MM.1S (cell line): ENCODE data around the gene CD164L2.

Experiments used
- EZH2 ChIP-seq: fragments of 300-600 bp; sonication (generic); optimal IDR thresholded peaks from 2 replicates; pipeline ENCODE3; 2017; ENCODE audit warnings: low read depth, mild to moderate bottlenecking, antibody characterized with exemption, low read length, mixed read lengths
- TF ChIP-seq, protein P1 (sequence below): fragments of 300-600 bp; sonication (generic); IDR thresholded peaks from 2 replicates; pipeline ENCODE4 v1.5.1; 2016; ENCODE audit warnings: antibody characterized with exemption, low read length, mixed read lengths

DNA sequence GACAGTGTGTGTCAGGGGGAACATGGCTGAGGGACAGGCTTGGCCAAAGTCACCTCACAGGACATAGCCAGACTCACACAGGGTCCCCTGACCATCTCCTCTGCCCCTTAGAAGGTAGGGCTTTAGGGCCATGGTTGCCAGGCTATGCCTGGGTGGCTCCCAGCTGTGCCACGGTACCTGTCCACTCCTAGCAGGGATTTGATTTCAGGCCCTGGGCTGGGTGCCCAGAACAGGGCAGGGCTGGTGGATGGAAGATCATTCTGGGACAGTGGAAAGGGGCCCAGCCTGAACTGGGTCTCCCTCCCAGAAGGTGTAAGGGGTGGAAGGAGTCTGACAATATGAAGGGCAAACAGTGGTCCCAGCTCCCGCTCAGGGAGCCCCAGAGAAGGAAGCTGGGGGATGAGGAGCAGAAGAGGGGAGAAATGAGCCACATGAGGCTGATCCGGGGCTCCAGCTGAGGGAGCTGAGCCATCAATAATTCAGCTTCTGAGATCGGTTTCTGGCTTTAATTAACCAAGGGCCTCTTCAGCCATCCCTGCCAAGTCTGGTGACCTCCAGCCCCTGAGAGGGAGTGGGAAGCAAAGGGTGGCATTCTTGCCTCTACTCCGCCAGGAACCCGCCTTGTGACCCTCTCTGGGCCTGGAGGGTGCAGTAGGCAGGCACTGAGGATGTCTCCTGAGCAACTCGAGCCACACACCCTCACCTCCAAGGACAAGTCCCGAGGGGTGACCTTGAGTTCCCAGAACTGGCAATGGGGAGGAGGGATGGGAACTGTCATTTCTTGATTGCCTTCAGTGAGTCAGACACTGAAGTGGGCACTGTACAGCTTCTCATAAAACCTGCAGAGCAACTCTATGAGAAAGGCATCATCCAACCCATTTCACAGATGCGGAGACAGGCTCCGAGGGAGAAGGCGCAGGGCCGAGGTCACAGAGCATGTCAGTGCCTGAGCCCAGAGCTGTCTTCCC, 2.1 kb downstream of the CD164L2 start:
- TF ChIP-seq, protein P1, sequence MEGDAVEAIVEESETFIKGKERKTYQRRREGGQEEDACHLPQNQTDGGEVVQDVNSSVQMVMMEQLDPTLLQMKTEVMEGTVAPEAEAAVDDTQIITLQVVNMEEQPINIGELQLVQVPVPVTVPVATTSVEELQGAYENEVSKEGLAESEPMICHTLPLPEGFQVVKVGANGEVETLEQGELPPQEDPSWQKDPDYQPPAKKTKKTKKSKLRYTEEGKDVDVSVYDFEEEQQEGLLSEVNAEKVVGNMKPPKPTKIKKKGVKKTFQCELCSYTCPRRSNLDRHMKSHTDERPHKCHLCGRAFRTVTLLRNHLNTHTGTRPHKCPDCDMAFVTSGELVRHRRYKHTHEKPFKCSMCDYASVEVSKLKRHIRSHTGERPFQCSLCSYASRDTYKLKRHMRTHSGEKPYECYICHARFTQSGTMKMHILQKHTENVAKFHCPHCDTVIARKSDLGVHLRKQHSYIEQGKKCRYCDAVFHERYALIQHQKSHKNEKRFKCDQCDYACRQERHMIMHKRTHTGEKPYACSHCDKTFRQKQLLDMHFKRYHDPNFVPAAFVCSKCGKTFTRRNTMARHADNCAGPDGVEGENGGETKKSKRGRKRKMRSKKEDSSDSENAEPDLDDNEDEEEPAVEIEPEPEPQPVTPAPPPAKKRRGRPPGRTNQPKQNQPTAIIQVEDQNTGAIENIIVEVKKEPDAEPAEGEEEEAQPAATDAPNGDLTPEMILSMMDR: no peak
- no peak for TF ChIP-seq EZH2
